Measurements from ENCODE around the gene ALG14.

Gene ALG14

GRCh38 chr1:95116580-95117206, 43.9 kb upstream of the ALG14 start:
- DNase-seq (ENCODE audit: low read depth): peak; percentile 51
- peak; percentile 74 for TF ChIP-seq CTCF (IDR thresholded peaks at IDR 0.05; ENCODE audit: control insufficient read depth, extremely low read depth, insufficient read depth)
- peak overlapping the region; percentile 71 for H3K4me3 ChIP-seq (ENCODE audit: low read depth, low read length)

GRCh38 chr1:95115708-95116137, 43.0 kb upstream of the ALG14 start:
- TF ChIP-seq CTCF (IDR thresholded peaks at IDR 0.05; ENCODE audit: control insufficient read depth, extremely low read depth, insufficient read depth): no peak
- H3K4me3 ChIP-seq (ENCODE audit: low read depth, low read length): no peak overlapping the region
- DNase-seq (ENCODE audit: low read depth): no peak

- DNase-seq (ENCODE audit: low read depth): no peak
- no peak for TF ChIP-seq CTCF (IDR thresholded peaks at IDR 0.05; ENCODE audit: control insufficient read depth, extremely low read depth, insufficient read depth)
- no peak overlapping the region for H3K4me3 ChIP-seq (ENCODE audit: low read depth, low read length)
These were observed 40.9 kb upstream of the ALG14 start for GRCh38 chr1:95113684-95114083.

GRCh38 chr1:95111014-95111413, 38.3 kb upstream of the ALG14 start:
- H3K4me3 ChIP-seq (ENCODE audit: low read depth, low read length): no peak overlapping the region
- DNase-seq (ENCODE audit: low read depth): no peak
- no peak for TF ChIP-seq CTCF (IDR thresholded peaks at IDR 0.05; ENCODE audit: control insufficient read depth, extremely low read depth, insufficient read depth)

- H3K4me3 ChIP-seq (ENCODE audit: low read depth, low read length): no peak overlapping the region
- DNase-seq (ENCODE audit: low read depth): no peak
- TF ChIP-seq CTCF (IDR thresholded peaks at IDR 0.05; ENCODE audit: control insufficient read depth, extremely low read depth, insufficient read depth): no peak
These were observed 36.0 kb upstream of the ALG14 start for GRCh38 chr1:95108792-95109191.

- DNase-seq (ENCODE audit: low read depth): no peak
- no peak for TF ChIP-seq CTCF (IDR thresholded peaks at IDR 0.05; ENCODE audit: control insufficient read depth, extremely low read depth, insufficient read depth)
- no peak overlapping the region for H3K4me3 ChIP-seq (ENCODE audit: low read depth, low read length)
These were observed 25.4 kb upstream of the ALG14 start for GRCh38 chr1:95098196-95098595.

GRCh38 chr1:95097426-95097825, 24.7 kb upstream of the ALG14 start:
- DNase-seq (ENCODE audit: low read depth): no peak
- no peak overlapping the region for H3K4me3 ChIP-seq (ENCODE audit: low read depth, low read length)
- TF ChIP-seq CTCF (IDR thresholded peaks at IDR 0.05; ENCODE audit: control insufficient read depth, extremely low read depth, insufficient read depth): no peak

Data from LNCaP clone FGC (cell line).